GM23338 (cell line): Measurements from ENCODE around the gene MFAP4. TPM values are rescaled to one million over a fixed set of nuclear protein-coding genes. Genes with fewer than 3 reads are reported as not detected.

Experiments used
- ATAC-seq: fragments of 200-7000 bp; cut with Tn5 transposase; 3 replicates; pipeline ENCODE4 v1.9.1; 2020
- DNase-seq: peaks from one replicate; pipeline ENCODE4 v3.0.0-alpha.2; 2015; ENCODE audit warnings: low spot score
- H2AFZ ChIP-seq: fragments of 200-600 bp; sonication (generic); 2 replicates; pipeline ENCODE4 v1.8.0; 2016; ENCODE audit warnings: antibody characterized with exemption, mild to moderate bottlenecking, moderate library complexity
- H3F3A ChIP-seq: fragments of 200-600 bp; sonication (generic); replicated peaks from 2 replicates; pipeline ENCODE4 v1.8.0; 2017; ENCODE audit warnings: antibody characterized with exemption, mixed run types, low read depth
- H3K27ac ChIP-seq: fragments of 200-600 bp; sonication (generic); 2 replicates; pipeline ENCODE4 v1.6.1; 2016; ENCODE audit warnings: low read depth
- H3K27me3 ChIP-seq: fragments of 200-600 bp; sonication (generic); 2 replicates; pipeline ENCODE4 v1.8.0; 2016; ENCODE audit warnings: mild to moderate bottlenecking, mixed run types, moderate library complexity; ENCODE audit not compliant: insufficient read depth
- H3K36me3 ChIP-seq: fragments of 200-600 bp; sonication (generic); 2 replicates; pipeline ENCODE4 v1.8.0; 2016; ENCODE audit warnings: mild to moderate bottlenecking; ENCODE audit not compliant: insufficient read depth
- H3K4me1 ChIP-seq: fragments of 200-600 bp; sonication (generic); 2 replicates; pipeline ENCODE4 v1.8.0; 2016; ENCODE audit warnings: mild to moderate bottlenecking, moderate library complexity; ENCODE audit not compliant: insufficient read depth
- H3K4me2 ChIP-seq: fragments of 200-600 bp; sonication (generic); 2 replicates; pipeline ENCODE4 v1.7.1; 2017; ENCODE audit warnings: mixed run types
- H3K4me3 ChIP-seq: fragments of 200-600 bp; sonication (generic); 2 replicates; pipeline ENCODE4 v1.6.1; 2016; ENCODE audit warnings: mixed run types
- H3K79me2 ChIP-seq: fragments of 200-600 bp; sonication (generic); replicated peaks from 2 replicates; pipeline ENCODE4 v1.8.0; 2017; ENCODE audit warnings: mild to moderate bottlenecking; ENCODE audit not compliant: insufficient read depth
- H3K9me2 ChIP-seq: fragments of 200-600 bp; sonication (generic); 2 replicates; pipeline ENCODE4 v1.8.0; 2017; ENCODE audit not compliant: insufficient read depth
- H4K20me1 ChIP-seq: fragments of 200-600 bp; sonication (generic); replicated peaks from 2 replicates; pipeline ENCODE4 v1.8.0; 2017; ENCODE audit warnings: mild to moderate bottlenecking; ENCODE audit not compliant: insufficient read depth
- H3K27ac Mint-ChIP-seq: 2 replicates; pipeline ENCODE4 v1.8.0; 2020; ENCODE audit warnings: inconsistent platforms, mild to moderate bottlenecking, moderate library complexity, mixed read lengths
- H3K27me3 Mint-ChIP-seq: 3 replicates; pipeline ENCODE4 v1.8.0; 2022; ENCODE audit warnings: low read depth, mild to moderate bottlenecking, moderate library complexity, mixed read lengths, inconsistent platforms; ENCODE audit not compliant: insufficient read depth, poor library complexity
- H3K36me3 Mint-ChIP-seq: 3 replicates; pipeline ENCODE4 v1.8.0; 2021; ENCODE audit warnings: low read depth, mild to moderate bottlenecking, inconsistent platforms, moderate library complexity, mixed read lengths
- H3K4me1 Mint-ChIP-seq: 3 replicates; pipeline ENCODE4 v1.8.0; 2020; ENCODE audit warnings: mild to moderate bottlenecking, inconsistent platforms, mixed read lengths
- H3K4me3 Mint-ChIP-seq: 3 replicates; pipeline ENCODE4 v1.8.0; 2021; ENCODE audit warnings: moderate library complexity, mild to moderate bottlenecking, inconsistent platforms, mixed read lengths
- H3K9me3 Mint-ChIP-seq: 3 replicates; pipeline ENCODE4 v1.8.0; 2020; ENCODE audit warnings: moderate library complexity, mild to moderate bottlenecking, inconsistent platforms, mixed read lengths
- CREB1 ChIP-seq: fragments of 250-450 bp; sonication (Bioruptor Pico); IDR thresholded peaks from 2 replicates; pipeline ENCODE4 v1.5.0; 2020; ENCODE audit warnings: low read depth, mild to moderate bottlenecking, moderate library complexity
- EZH2 ChIP-seq: fragments of 200-600 bp; sonication (generic); IDR thresholded peaks from one replicate; pipeline ENCODE4 v1.8.0; 2017; ENCODE audit warnings: antibody characterized with exemption, mild to moderate bottlenecking, low read depth; ENCODE audit not compliant: unreplicated experiment
- EZH2phosphoT487 ChIP-seq: fragments of 200-600 bp; sonication (generic); IDR thresholded peaks from one replicate; pipeline ENCODE4 v1.8.1; 2018; ENCODE audit warnings: antibody characterized with exemption; ENCODE audit not compliant: unreplicated experiment
- NANOG ChIP-seq: IDR thresholded peaks from 2 replicates; pipeline ENCODE4 v1.6.1; 2016; ENCODE audit warnings: antibody characterized with exemption, borderline replicate concordance
- POLR2AphosphoS5 ChIP-seq: IDR thresholded peaks from 2 replicates; pipeline ENCODE4 v1.6.1; 2016; ENCODE audit warnings: antibody characterized with exemption, low read depth
- ZNF114 ChIP-seq: fragments of 250-450 bp; sonication (Bioruptor Pico); IDR thresholded peaks from 2 replicates; pipeline ENCODE4 v1.5.0; 2020; ENCODE audit warnings: mild to moderate bottlenecking, moderate library complexity
- polyA plus RNA-seq: library from polyadenylated mRNA; unstranded; fragments of >200 nt; fragmentation: Nextera tagmentation; extraction: Ambion mirVana; gene quantifications from 2 replicates; pipeline ENCODE4 v1.2.1, GENCODE V29; 2016
- total RNA-seq: library from RNA; depleted of rRNA; stranded (reverse); fragments of >200 nt; shearing (Covaris generic); gene quantifications from 2 replicates; pipeline ENCODE4 v1.2.3, GENCODE V29; 2014
- TF ChIP-seq, protein P1 (sequence below): IDR thresholded peaks from one replicate; pipeline ENCODE4 v1.6.1; 2018; ENCODE audit warnings: antibody characterized with exemption; ENCODE audit not compliant: unreplicated experiment
- TF ChIP-seq, protein P2 (sequence below), 2 experiments: fragments of 200-600 bp in 1 of 2; sonication (generic) in 1 of 2; conservative IDR thresholded peaks; 2 replicates each; pipeline versions ENCODE4 v1.5.1 to v1.6.1; 2016 to 2017; ENCODE audit warnings: antibody characterized with exemption in 2 of 2, low read depth in 2 of 2, mild to moderate bottlenecking in 2 of 2, moderate library complexity in 1 of 2
- TF ChIP-seq, protein P3 (sequence below): IDR thresholded peaks from 2 replicates; pipeline ENCODE4 v1.6.1; 2016; ENCODE audit warnings: antibody characterized with exemption
- TF ChIP-seq, protein P4 (sequence below): fragments of 250-450 bp; sonication (Bioruptor Pico); IDR thresholded peaks from 2 replicates; pipeline ENCODE4 v1.5.0; 2020; ENCODE audit warnings: mild to moderate bottlenecking, moderate library complexity

Gene MFAP4
- total and polyA plus RNA-seq, 2 experiments from 2014 or later: 7.7 to 9.7 TPM

DNA sequence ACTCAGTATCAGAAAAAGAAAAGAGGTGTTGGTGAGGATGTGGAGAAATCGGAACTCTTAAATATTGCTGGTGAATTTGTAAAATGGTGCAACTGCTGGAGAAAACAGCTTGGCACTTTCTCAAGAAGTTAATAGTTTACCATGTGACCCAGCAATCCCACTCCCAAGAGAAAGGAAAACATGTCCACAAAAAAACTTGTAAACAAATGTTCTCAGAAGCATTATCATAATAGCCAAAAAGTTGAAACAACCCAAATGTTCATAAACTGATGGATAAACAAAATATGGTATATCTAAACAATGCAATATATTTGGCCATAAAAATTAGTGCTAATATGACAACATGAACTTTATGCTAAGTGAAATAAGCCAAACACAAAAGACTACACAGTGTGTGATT is 11.3 kb downstream of the MFAP4 start:
- H2AFZ ChIP-seq: no peak overlapping the region
- H3K9me2 ChIP-seq: no peaks in the 10 kb centered on the region
- peak overlapping the region; percentile 51 for H3K4me3 Mint-ChIP-seq
- H3K79me2 ChIP-seq: peaks cover 29% of the 10 kb centered on the region
- H3K27me3 Mint-ChIP-seq: peaks cover 15% of the 10 kb centered on the region
- H3K27ac ChIP-seq: no peak overlapping the region
- no peak overlapping the region for H3K4me2 ChIP-seq
- DNase-seq (no peak), ATAC-seq (no peak)
- H3K36me3 Mint-ChIP-seq: peaks cover 18% of the 10 kb centered on the region
- no peaks in the 10 kb centered on the region for H3K9me3 Mint-ChIP-seq
- TF ChIP-seq, protein P1, sequence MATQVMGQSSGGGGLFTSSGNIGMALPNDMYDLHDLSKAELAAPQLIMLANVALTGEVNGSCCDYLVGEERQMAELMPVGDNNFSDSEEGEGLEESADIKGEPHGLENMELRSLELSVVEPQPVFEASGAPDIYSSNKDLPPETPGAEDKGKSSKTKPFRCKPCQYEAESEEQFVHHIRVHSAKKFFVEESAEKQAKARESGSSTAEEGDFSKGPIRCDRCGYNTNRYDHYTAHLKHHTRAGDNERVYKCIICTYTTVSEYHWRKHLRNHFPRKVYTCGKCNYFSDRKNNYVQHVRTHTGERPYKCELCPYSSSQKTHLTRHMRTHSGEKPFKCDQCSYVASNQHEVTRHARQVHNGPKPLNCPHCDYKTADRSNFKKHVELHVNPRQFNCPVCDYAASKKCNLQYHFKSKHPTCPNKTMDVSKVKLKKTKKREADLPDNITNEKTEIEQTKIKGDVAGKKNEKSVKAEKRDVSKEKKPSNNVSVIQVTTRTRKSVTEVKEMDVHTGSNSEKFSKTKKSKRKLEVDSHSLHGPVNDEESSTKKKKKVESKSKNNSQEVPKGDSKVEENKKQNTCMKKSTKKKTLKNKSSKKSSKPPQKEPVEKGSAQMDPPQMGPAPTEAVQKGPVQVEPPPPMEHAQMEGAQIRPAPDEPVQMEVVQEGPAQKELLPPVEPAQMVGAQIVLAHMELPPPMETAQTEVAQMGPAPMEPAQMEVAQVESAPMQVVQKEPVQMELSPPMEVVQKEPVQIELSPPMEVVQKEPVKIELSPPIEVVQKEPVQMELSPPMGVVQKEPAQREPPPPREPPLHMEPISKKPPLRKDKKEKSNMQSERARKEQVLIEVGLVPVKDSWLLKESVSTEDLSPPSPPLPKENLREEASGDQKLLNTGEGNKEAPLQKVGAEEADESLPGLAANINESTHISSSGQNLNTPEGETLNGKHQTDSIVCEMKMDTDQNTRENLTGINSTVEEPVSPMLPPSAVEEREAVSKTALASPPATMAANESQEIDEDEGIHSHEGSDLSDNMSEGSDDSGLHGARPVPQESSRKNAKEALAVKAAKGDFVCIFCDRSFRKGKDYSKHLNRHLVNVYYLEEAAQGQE: no peak
- no peak overlapping the region for H3K4me3 ChIP-seq
- no peak overlapping the region for H3K27ac Mint-ChIP-seq
- H4K20me1 ChIP-seq: peaks cover 13% of the 10 kb centered on the region
- peaks cover 11% of the 10 kb centered on the region; the same call in 1 of the 2 replicates for H3F3A ChIP-seq
- H3K36me3 ChIP-seq: peaks cover 10% of the 10 kb centered on the region
- H3K27me3 ChIP-seq: no peaks in the 10 kb centered on the region
- peaks cover 10% of the 10 kb centered on the region for H3K4me1 ChIP-seq
- peaks cover 24% of the 10 kb centered on the region for H3K4me1 Mint-ChIP-seq

DNA sequence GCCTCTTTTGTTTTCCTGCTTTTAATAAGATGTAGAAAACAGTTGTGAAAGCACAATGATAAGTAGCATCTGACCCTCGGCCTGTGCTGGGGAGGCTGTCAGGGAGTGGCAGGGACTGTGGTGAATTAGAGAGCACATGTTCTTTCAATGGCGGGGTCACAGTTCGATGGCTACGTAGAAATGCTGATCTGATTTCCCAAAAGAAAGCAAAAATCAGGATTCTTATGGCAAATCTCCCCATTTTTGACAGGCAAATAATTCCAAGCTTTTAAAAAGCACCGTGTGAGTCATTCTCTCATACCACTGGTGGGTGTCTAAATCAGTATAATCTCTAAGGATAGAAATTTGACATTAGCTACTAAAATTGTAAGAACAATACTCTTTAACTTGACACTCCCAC is 12.9 kb downstream of the MFAP4 start:
- H3K27ac ChIP-seq: no peak overlapping the region
- H3K36me3 ChIP-seq: no peaks in the 10 kb centered on the region
- H3K27me3 ChIP-seq: no peaks in the 10 kb centered on the region
- no peak overlapping the region for H2AFZ ChIP-seq
- no peak for ATAC-seq
- Mint-ChIP-seq H3K4me1 (peaks cover 18% of the 10 kb centered on the region), H3K9me3 (no peaks in the 10 kb centered on the region; the same call in 2 of the 3 replicates), H3K4me3 (no peak overlapping the region), H3K27me3 (peaks cover 15% of the 10 kb centered on the region), H3K27ac (no peak overlapping the region), H3K36me3 (peaks cover 2% of the 10 kb centered on the region)
- H3K9me2 ChIP-seq: no peaks in the 10 kb centered on the region
- peaks cover 6% of the 10 kb centered on the region for H3K4me1 ChIP-seq
- H3K4me3 ChIP-seq: no peak overlapping the region
- no peaks in the 10 kb centered on the region; the same call in 1 of the 2 replicates for H3F3A ChIP-seq
- H4K20me1 ChIP-seq: no peaks in the 10 kb centered on the region
- H3K79me2 ChIP-seq: peaks cover 13% of the 10 kb centered on the region
- no peak overlapping the region for H3K4me2 ChIP-seq
- no peak for DNase-seq
- TF ChIP-seq, protein P2, sequence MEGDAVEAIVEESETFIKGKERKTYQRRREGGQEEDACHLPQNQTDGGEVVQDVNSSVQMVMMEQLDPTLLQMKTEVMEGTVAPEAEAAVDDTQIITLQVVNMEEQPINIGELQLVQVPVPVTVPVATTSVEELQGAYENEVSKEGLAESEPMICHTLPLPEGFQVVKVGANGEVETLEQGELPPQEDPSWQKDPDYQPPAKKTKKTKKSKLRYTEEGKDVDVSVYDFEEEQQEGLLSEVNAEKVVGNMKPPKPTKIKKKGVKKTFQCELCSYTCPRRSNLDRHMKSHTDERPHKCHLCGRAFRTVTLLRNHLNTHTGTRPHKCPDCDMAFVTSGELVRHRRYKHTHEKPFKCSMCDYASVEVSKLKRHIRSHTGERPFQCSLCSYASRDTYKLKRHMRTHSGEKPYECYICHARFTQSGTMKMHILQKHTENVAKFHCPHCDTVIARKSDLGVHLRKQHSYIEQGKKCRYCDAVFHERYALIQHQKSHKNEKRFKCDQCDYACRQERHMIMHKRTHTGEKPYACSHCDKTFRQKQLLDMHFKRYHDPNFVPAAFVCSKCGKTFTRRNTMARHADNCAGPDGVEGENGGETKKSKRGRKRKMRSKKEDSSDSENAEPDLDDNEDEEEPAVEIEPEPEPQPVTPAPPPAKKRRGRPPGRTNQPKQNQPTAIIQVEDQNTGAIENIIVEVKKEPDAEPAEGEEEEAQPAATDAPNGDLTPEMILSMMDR (conservative IDR thresholded peaks at IDR 0.05; ENCODE audit: low read depth in 2 of 2): no peak
- TF ChIP-seq NANOG (no peak), ZNF114 (CRISPR knock-in tag) (no peak), CREB1 (CRISPR knock-in tag) (no peak), EZH2 (no peak), POLR2AphosphoS5 (no peak), EZH2phosphoT487 (no peak)
- TF ChIP-seq, protein P3, sequence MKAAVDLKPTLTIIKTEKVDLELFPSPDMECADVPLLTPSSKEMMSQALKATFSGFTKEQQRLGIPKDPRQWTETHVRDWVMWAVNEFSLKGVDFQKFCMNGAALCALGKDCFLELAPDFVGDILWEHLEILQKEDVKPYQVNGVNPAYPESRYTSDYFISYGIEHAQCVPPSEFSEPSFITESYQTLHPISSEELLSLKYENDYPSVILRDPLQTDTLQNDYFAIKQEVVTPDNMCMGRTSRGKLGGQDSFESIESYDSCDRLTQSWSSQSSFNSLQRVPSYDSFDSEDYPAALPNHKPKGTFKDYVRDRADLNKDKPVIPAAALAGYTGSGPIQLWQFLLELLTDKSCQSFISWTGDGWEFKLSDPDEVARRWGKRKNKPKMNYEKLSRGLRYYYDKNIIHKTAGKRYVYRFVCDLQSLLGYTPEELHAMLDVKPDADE: no peak
- TF ChIP-seq, protein P4, sequence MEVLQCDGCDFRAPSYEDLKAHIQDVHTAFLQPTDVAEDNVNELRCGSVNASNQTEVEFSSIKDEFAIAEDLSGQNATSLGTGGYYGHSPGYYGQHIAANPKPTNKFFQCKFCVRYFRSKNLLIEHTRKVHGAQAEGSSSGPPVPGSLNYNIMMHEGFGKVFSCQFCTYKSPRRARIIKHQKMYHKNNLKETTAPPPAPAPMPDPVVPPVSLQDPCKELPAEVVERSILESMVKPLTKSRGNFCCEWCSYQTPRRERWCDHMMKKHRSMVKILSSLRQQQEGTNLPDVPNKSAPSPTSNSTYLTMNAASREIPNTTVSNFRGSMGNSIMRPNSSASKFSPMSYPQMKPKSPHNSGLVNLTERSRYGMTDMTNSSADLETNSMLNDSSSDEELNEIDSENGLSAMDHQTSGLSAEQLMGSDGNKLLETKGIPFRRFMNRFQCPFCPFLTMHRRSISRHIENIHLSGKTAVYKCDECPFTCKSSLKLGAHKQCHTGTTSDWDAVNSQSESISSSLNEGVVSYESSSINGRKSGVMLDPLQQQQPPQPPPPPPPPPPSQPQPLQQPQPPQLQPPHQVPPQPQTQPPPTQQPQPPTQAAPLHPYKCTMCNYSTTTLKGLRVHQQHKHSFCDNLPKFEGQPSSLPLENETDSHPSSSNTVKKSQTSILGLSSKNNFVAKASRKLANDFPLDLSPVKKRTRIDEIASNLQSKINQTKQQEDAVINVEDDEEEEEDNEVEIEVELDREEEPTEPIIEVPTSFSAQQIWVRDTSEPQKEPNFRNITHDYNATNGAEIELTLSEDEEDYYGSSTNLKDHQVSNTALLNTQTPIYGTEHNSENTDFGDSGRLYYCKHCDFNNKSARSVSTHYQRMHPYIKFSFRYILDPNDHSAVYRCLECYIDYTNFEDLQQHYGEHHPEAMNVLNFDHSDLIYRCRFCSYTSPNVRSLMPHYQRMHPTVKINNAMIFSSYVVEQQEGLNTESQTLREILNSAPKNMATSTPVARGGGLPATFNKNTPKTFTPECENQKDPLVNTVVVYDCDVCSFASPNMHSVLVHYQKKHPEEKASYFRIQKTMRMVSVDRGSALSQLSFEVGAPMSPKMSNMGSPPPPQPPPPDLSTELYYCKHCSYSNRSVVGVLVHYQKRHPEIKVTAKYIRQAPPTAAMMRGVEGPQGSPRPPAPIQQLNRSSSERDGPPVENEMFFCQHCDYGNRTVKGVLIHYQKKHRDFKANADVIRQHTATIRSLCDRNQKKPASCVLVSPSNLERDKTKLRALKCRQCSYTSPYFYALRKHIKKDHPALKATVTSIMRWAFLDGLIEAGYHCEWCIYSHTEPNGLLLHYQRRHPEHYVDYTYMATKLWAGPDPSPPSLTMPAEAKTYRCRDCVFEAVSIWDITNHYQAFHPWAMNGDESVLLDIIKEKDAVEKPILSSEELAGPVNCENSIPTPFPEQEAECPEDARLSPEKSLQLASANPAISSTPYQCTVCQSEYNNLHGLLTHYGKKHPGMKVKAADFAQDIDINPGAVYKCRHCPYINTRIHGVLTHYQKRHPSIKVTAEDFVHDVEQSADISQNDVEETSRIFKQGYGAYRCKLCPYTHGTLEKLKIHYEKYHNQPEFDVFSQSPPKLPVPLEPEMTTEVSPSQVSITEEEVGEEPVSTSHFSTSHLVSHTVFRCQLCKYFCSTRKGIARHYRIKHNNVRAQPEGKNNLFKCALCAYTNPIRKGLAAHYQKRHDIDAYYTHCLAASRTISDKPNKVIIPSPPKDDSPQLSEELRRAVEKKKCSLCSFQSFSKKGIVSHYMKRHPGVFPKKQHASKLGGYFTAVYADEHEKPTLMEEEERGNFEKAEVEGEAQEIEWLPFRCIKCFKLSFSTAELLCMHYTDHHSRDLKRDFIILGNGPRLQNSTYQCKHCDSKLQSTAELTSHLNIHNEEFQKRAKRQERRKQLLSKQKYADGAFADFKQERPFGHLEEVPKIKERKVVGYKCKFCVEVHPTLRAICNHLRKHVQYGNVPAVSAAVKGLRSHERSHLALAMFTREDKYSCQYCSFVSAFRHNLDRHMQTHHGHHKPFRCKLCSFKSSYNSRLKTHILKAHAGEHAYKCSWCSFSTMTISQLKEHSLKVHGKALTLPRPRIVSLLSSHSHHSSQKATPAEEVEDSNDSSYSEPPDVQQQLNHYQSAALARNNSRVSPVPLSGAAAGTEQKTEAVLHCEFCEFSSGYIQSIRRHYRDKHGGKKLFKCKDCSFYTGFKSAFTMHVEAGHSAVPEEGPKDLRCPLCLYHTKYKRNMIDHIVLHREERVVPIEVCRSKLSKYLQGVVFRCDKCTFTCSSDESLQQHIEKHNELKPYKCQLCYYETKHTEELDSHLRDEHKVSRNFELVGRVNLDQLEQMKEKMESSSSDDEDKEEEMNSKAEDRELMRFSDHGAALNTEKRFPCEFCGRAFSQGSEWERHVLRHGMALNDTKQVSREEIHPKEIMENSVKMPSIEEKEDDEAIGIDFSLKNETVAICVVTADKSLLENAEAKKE (CRISPR knock-in tag): no peak
